NCI-H2196 (cell line): ENCODE measurements around the gene CDH4.

Source experiments
- DNase-seq: peaks from one replicate; lab custom pipeline; 2025; ENCODE audit not compliant: unreplicated experiment; lab: John Stamatoyannopoulos, UW

The CDH4 gene

DNA sequence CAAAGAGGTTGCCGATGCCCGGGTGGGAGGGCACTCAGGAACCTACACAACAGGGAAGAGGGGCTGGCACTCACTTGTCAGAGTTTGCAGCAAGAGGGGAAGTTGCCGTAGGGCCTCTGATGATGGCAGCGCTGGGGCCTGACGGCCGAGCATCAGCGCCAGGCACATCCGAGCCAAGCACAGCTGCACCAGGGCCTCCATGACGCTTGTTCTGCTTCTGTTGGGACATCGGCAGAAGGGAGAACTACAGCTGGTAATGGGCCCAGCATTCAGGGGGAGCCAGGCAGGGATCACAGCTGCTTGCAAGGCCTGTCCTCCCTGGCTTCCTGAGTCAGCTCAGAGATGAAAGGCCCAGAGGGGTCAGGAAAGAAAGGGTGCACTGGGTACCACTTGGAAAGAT, 367.7 kb downstream of the CDH4 start:
- no peak for DNase-seq

DNA sequence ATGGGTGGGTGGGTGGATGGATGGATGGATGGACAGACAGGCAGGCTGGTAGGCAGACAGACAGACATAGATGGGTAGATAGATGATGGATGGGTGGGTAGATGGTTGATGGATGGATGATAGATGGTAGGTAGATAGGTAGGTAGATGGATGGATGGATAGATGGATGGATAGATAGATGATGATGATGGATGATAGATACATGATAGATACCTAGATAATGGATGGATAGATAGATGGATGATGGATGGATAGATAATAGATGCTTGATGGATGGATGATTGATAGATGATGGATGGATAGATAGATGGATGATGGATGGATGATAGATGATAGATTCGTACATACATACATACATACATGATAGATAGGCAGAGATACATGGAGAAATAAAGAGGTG, 368.1 kb downstream of the CDH4 start:
- no peak for DNase-seq

DNA sequence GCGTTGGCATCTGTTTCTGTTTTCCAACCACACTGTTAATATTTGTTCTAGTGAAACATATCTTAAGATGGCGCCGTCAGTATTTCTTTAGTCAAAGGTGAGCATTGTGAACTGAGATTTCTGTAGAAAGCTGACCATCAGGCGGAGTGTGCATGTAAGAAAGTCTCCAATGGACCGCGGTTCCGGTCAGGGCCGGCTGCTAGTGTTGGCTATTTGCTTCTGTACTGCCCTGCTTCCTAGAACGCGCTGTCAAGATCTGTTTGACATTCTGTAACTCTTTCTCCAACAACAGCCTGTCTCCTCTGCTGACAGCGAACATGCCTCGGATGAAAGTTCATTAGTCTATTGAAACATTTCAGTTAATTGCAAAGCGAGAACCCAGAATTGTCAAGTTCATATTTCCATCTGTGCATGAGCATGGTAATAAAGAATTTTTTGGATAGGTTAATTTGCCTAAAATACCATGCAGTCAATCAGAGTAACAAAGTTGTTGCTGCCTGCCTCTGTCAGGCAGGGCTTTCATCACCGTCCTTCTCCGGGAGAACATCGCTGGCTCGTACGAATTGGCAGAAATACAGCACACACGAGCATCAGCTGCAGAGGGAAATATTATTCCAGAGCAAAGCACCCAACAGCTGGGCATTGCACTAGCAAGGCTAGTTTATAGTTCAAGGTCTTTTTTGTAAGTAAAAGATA, 369.1 kb downstream of the CDH4 start:
- DNase-seq, result no peak

DNA sequence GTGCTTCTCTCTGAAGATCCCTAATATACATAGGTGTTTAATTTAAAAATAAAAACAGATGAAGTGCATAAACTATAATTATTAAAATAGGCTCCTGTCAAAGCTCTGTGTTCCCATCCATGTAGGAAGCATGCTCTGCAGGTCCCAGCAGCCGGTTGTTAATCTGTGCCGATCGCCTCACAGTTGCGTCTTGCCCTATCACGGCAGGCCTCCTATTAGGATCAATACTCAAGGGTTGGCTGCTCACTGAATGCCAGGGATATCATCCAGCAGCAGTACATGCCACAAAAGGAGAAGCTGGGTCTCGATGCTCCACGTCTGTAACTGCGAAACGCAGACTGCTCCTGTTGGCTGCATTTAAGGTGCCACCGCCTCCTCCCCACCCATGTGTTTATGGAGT, 369.8 kb downstream of the CDH4 start:
- no peak for DNase-seq

DNA sequence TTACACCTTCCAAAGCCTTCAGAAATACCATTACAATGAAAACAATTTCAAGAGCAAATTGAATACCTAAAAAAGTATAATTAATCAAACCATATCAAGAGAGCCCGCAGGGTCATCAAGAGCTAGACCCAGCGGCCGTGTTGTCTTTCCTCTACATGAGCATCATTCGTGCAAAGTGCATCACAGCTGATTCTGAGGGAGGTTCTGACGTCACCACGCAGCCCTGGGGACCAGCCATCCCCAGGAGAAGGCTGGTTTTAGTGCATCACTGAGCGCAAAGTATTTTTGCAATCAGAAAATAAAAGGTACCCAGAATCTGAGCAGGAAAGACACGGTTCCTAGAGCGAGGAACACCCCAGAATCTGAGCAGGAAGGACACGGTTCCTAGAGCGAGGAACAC, 371.4 kb downstream of the CDH4 start:
- no peak for DNase-seq

DNA sequence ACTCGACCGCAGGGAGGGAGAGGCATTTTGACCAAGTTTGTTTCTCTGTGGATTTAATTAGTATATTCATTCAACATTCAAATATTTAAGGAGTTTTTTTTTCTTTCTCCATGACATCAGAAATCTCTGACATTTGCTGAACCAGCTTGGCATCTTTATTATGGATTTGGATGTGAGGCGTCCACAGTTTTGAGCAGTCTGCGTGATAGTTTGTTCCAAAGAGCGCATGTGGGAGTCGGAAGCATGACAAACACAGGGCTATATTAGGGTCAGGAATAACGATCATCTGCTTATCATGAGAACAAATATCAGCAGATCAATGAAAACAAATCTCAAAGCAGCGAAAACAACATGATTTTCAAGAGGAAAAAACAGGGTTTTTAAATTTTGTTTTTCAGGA, 373.2 kb downstream of the CDH4 start:
- DNase-seq, result no peak

DNA sequence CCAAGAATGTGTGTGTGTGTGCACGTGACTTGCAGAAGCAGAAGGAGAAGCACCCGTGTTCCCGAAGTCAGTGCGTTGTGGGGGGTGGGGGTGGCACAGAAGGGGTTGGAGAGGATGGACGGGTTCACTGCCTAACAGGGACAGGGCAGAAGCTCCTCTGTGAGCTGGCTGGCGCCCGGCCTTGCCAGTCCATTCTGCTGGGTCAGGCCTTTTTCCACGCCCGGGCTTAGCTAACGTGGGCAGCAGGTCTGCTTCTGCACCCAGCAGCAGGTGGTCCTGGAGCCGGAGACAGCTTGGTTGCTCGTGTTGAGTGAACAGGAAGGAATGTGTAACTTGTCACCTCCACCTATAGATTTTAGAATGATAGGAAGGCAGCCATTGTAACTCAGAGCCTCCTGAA, 374.4 kb downstream of the CDH4 start:
- no peak for DNase-seq

DNA sequence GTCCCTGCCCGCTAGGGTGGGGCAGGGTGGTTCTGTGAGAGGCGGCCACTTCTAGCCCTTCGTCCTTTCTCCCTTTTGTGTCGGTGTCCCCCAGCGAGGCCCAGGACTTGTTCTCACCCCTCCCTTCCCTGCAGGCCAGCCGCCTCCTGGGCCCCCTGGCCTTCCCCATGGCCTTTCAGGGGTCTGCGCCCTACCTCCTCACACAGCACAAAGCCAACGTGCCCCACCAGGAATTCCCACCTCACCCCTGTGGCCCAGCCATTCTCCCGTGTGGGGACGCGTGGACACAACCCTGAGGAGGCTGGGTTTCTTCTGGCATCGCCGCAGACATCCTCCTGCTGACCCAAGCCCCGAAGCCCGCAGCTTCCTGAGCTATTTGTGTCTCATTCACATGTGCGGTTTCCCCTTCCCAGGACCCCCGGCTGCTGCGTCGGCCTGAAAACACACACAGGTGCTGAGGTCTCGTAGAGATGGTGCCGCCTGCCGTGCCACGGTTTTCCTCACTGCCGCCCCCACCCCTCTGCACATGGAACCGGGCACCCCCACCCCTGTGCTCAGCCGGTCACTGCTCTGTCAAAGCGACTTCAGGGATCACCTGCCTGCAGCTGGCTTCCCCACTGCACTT, 375.8 kb downstream of the CDH4 start:
- DNase-seq, result no peak

DNA sequence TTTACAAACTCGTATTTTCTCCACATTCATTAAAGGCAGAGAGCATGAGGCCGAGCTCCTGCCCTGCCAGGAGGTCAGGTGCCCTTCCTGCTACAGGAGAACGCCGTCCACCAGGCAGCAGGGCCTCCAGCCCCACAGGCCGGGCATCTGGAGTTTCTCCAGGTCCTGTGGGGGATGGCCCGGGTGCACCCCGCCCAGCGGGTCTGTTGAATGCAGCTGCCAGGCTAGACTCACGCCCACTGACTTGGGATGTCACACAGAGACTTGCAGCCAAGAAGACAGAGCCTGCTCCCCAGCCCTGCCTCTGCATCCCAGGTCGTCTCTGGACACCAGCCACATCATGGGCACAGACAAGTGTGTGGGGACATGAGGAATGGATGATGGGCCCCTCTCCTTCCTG, 376.4 kb downstream of the CDH4 start:
- DNase-seq, result no peak

DNA sequence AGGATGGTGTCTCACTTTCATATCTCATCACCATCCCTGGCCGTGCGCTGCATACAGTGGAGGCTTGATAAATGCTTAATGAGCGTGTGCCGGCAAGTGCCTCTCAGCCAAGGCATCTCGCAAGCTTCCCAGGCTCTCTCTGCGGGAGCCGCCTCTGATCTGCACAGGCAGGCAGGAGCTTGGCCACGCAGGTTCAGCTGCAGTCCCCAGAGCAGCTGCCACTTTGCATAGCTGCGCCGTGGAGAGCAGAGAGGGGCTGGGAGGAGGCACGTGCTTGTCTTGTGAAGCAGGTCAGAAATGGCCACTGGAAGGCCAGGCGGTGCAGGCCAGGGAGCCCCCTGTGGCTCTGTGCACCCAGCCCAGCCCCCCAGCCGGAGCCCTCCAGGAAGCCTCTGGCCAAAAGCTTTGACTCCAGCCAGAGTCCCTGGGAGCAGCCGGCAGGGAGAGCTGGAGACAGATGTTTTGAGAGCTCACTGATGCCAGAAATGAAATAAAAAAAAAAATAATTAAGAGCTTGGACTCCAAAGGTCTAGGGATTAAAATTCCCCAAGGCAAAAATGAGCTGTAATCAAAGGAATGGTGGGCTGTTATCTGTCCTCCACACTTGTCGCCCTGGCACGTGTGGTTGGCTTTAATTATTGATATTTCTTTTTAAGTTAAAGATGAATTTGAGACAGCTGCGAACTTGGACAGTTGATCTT, 377.0 kb downstream of the CDH4 start:
- no peak for DNase-seq

DNA sequence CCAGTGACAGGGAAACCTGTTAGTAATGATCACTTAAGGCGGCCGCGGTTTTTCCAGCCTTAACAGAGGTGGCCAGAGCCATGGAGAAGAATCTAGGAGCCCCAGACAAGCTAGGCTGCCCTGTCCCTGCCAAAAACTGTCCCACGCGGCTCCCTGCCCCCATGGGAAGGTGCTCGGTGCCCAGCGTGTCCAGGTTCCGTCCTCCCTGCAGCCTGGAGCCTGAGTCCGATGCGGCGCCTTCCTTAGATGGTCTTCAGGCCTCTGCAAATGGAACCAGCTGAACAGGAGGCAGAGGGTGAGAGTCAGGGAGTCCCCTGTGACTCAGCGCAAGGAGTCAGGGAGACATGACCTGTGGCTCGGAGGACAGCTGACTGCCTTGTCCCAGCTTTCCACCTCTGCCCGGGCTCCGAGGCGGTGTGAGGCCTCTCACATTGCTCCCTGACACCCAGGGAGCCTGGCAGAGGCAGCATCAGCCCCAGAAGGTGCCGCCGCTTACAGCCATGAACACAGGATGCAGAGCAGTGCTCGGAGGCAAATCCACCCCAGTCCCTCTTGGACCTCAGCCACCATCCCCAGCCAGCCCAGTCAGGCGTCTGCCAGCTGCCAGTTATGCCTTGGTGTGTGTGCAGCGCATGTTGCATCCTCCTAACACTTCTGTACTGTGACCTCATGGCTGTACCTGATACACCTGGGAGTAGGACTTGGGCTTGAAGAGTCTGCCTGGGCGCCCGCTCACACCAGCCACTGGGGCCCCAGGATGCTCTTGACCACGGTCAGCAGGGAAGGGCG, 377.7 kb downstream of the CDH4 start:
- peak; percentile 29 for DNase-seq

DNA sequence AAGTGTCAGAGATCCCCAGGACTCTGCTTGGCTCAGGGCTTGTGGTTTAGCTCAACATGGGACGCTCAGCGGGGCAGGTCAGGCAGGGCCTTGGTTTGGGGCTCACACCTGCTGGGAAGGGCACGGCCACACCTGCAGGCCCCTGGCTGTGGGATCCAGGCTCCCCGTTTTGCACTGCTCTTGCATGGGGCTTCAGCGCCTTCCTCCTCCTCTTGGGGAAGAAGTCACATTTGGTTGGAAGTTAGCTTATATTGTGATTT, 378.3 kb downstream of the CDH4 start:
- no peak for DNase-seq

DNA sequence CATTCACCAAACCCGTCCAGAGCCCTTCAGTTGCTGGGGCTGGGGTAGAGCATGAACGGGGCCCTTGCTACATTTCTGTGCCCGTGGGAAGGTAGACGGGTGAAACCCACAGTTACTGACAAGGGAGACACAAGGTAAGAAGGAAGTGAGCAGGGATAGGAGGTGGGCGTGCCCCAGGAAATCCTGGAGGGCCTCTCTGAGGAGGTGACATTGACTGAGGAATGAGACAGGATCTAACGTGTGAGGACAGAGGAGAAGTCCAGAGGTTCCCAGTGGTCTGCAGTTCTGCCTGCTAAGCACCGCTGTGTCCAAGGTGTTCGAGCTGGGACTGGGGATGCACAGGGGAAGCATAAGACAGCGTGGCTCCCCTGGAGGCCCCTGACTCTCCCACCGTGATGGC, 378.8 kb downstream of the CDH4 start:
- no peak for DNase-seq

DNA sequence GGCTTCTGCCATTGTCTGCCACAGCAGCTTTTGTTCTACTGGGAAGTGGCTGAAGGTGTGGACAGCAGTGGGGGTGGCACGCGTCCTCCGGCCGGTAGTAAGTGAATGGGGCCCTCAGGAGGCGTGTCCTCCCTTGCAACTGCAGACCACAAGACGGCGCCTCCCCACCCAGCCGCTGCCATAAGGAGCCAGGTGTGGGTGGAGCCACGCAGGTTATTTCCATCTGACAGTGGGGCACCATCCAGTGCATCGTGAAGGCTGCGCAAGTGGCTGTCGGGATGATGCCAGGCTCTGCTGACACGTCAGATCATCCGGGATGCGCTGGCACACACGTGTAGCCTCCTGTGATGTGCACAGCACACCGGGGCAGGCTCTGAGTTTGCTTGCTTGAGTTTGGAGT, 379.7 kb downstream of the CDH4 start:
- DNase-seq, result no peak

DNA sequence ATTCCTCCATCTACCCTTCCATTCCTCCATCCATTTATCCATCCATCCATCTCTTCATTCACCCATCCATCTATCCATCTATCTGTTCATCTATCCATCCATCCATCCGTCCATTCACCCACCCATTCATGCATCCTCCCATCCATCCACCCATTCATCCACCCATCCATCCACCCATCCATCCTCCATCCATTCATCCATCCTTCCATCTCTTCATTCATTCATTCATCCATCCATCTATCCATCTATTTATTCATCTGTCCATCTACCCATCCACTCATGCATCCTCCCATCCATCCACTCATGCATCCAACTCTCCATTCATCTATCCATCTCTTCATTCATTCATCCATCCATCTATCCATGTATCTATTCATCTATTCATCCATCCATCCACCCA, 380.9 kb downstream of the CDH4 start:
- no peak for DNase-seq

DNA sequence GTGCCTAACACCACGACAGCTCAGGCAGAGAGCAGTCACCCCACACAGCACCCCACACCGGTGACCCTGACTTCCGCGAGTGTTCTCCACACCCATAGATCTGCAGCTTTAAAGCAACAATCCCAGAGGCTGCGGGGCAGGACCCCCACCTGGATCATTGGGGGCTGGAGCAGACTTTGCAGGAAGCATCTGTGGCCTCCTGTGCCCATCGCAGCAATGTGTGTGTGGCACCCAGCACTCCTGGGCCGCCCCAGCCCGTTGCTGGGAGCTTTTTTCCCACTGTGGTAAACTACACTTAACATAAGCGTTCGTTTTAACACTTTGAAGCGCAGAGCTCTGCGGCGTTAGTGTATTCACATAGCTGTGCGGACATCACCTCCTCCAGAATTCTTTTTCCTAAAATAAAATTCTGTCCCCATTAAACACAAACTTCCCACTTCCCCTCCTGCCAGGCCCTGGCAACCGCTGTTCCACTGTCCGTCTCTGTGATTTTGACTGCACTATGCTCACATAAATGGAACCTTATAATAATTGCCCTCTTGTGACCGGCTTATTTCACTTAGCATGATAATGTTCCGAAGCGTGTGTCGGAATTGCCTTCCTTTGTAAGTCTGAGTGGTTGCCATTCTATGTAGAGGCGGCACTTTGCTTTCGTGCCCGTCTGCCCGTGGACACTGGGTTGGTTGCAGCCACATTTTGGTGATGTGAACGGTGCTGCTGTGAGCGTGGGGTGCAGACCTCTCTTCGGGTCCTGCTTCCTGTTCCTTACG, 382.5 kb downstream of the CDH4 start:
- DNase-seq, result no peak

DNA sequence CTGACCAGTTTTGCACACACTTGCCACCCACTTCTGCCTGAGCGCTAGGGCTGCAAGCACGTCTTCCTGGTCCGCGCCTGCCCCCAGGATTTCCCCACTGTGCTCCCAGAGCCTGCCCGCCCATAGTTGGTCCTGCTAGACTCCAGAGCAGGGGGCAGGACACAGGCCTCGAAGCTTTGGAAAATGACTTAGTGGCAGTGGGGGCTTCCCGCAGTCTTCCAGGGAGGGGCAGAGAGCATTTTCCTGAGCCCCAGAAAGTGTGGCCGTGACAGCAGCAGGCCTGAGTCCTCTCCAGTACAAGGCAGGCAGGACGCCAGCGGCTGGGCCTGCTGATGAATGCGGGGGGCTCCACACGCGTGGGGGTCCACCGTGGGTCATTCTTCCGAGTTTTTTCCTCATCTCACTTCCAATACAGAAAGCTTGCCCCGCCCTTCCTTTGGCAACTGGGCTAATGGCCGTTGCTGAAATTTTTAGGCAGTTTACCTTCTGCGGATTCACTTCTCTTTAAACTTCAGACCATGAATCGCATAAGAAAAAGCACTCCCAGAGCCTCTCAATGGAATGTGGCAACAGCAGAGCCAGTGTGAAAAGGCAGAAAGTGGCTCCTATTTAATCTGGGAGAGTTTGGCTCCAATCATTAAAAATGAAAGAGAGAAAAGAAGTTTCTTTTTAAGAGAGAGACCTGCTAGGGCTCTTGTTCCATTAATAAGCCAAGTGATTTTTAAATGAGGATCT, 383.8 kb downstream of the CDH4 start:
- no peak for DNase-seq

DNA sequence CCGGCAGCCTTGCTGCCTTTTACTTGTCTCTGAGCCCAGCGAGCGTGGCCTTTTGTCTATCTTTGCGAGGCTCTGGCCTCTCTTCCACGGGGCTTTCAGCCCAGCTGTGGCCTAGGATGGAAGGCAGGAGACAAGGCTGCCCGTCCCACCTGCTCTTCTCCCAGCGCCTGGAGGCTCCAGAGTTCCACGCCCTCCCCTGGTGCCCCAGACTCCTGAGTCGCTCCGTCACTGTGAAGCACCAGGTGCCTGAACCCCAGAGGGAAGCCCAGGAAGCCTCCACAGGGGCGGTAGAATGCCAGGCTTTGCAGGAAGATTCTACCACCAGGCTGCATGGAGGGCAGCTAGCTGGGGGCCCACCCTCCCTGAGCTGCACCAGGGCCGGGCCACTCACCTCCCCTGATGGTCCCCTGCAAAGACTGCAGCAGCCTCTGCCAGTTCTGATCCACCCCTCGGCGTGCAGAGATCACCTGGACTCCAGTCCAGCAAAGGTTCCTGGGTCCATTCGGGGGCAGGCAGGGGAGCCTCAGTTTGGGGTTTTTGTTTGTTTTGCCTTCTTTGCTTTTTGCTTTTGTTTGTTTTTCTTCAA, 384.6 kb downstream of the CDH4 start:
- no peak for DNase-seq

DNA sequence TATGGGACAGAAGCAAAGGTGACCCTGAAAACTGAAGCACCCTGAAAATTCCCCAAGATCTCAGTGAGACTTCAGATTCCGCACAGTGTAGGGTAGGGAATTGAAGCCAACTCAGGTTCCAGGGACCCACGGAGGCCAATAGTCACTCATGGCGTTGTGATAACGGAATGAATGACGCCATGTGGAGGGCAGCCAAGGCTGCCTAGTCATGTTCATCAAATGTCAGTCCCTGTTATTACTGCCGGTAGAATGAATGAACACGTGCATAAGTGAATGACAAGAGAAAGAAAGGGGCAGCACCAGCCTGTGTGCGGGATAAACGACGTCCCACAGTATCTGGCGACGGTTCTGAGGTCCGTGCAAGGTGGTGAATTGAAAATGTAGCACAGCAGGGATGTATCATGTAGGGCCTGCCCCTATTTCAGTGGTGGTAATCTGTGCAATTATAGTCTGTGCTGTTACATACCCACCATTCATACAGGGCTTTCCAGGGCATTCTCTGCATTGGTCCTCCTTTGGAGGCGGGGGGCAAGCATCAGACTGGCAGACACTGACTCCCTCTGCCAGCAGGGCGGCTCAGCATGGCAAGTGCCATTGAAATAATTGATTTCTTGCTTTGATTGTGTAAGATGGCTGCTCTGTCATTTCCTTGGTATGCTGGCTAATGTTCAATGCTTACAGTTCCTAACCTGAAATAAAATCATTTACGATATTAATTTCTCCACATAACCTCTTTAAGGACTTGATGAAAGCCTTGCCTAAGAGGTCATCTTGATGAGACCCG, 386.9 kb downstream of the CDH4 start:
- DNase-seq, result no peak
